Measurements from ENCODE around the gene NPFFR2.

DNA sequence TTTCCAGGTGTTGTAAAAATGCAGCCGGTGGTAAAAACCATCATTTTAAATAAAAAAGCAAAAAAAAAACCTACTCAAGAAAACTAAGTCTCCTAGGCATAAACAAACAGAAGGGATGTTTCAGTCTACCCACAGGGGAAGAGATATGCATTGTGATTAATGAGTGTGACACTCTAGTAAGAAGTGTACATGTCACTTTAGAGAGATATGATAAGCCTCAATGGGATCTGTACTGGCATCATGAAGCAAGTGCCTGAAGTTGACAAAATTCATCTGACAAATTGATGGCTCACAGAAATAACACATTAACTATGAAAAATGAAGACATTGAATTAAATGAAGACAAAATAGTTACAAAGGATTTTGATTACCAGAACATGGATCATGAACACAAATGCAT lies 162.7 kb downstream of the NPFFR2 start:
- TF ChIP-seq, protein P1, sequence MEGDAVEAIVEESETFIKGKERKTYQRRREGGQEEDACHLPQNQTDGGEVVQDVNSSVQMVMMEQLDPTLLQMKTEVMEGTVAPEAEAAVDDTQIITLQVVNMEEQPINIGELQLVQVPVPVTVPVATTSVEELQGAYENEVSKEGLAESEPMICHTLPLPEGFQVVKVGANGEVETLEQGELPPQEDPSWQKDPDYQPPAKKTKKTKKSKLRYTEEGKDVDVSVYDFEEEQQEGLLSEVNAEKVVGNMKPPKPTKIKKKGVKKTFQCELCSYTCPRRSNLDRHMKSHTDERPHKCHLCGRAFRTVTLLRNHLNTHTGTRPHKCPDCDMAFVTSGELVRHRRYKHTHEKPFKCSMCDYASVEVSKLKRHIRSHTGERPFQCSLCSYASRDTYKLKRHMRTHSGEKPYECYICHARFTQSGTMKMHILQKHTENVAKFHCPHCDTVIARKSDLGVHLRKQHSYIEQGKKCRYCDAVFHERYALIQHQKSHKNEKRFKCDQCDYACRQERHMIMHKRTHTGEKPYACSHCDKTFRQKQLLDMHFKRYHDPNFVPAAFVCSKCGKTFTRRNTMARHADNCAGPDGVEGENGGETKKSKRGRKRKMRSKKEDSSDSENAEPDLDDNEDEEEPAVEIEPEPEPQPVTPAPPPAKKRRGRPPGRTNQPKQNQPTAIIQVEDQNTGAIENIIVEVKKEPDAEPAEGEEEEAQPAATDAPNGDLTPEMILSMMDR (IDR thresholded peaks at IDR 0.05; ENCODE audit: insufficient read depth, low read length), result no peak
- TF ChIP-seq POLR2AphosphoS5 (IDR thresholded peaks at IDR 0.05; ENCODE audit: low read depth) (no peak), GABPA (IDR thresholded peaks at IDR 0.05; ENCODE audit: low read depth) (no peak), SPI1 (IDR thresholded peaks at IDR 0.05; ENCODE audit: borderline replicate concordance, low read depth) (no peak)
- TF ChIP-seq, protein P2, sequence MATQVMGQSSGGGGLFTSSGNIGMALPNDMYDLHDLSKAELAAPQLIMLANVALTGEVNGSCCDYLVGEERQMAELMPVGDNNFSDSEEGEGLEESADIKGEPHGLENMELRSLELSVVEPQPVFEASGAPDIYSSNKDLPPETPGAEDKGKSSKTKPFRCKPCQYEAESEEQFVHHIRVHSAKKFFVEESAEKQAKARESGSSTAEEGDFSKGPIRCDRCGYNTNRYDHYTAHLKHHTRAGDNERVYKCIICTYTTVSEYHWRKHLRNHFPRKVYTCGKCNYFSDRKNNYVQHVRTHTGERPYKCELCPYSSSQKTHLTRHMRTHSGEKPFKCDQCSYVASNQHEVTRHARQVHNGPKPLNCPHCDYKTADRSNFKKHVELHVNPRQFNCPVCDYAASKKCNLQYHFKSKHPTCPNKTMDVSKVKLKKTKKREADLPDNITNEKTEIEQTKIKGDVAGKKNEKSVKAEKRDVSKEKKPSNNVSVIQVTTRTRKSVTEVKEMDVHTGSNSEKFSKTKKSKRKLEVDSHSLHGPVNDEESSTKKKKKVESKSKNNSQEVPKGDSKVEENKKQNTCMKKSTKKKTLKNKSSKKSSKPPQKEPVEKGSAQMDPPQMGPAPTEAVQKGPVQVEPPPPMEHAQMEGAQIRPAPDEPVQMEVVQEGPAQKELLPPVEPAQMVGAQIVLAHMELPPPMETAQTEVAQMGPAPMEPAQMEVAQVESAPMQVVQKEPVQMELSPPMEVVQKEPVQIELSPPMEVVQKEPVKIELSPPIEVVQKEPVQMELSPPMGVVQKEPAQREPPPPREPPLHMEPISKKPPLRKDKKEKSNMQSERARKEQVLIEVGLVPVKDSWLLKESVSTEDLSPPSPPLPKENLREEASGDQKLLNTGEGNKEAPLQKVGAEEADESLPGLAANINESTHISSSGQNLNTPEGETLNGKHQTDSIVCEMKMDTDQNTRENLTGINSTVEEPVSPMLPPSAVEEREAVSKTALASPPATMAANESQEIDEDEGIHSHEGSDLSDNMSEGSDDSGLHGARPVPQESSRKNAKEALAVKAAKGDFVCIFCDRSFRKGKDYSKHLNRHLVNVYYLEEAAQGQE (IDR thresholded peaks at IDR 0.05; ENCODE audit: insufficient replicate concordance, low read depth), result no peak

Measured in HL-60 (cell line).